CD14-positive monocyte (primary cell): Measurements from ENCODE around the gene TMEFF1. TPM values are rescaled to one million over a fixed set of nuclear protein-coding genes. Genes with fewer than 3 reads are reported as not detected.

Experiments
- DNase-seq, 3 donors: peaks; one replicate each; pipeline ENCODE4 v3.0.0-alpha.2; 2011 to 2022
- H2AFZ ChIP-seq: 2 replicates; pipeline ENCODE4 v1.6.0; 2012; ENCODE audit warnings: mild to moderate bottlenecking, low read depth, low read length, inconsistent platforms; ENCODE audit not compliant: insufficient read depth, poor library complexity, severe bottlenecking
- H3K27ac ChIP-seq, 2 donors: 1 replicate in 1 of 2; 2 replicates in 1 of 2; pipeline ENCODE4 v1.5.1; 2012 to 2013; ENCODE audit warnings: low read length in 2 of 2, control low read depth in 1 of 2, inconsistent platforms in 1 of 2, low read depth in 1 of 2, mild to moderate bottlenecking in 1 of 2
- H3K27me3 ChIP-seq, 2 donors: one replicate each; pipeline versions ENCODE4 v1.6.0 to v1.6.1; 2011 to 2013; ENCODE audit warnings: low read length in 2 of 2; ENCODE audit not compliant: control insufficient read depth in 2 of 2, insufficient read depth in 2 of 2
- H3K36me3 ChIP-seq, 2 donors: replicated peaks in 1 of 2; 1 replicate in 1 of 2; 2 replicates in 1 of 2; pipeline versions ENCODE4 v1.5.1 to v1.6.1; 2012 to 2013; ENCODE audit warnings: low read length in 2 of 2, control low read depth in 1 of 2, inconsistent platforms in 1 of 2, mild to moderate bottlenecking in 1 of 2; ENCODE audit not compliant: insufficient read depth in 2 of 2, control insufficient read depth in 1 of 2
- H3K4me1 ChIP-seq, 2 donors: 1 replicate in 1 of 2; 2 replicates in 1 of 2; pipeline versions ENCODE4 v1.5.1 to v1.6.1; 2012 to 2013; ENCODE audit warnings: low read length in 2 of 2, control low read depth in 1 of 2, inconsistent platforms in 1 of 2, mild to moderate bottlenecking in 1 of 2, moderate library complexity in 1 of 2; ENCODE audit not compliant: insufficient read depth in 2 of 2, control insufficient read depth in 1 of 2
- H3K4me2 ChIP-seq: replicated peaks from 2 replicates; pipeline ENCODE3; 2012; ENCODE audit warnings: low read length, moderate library complexity, mild to moderate bottlenecking; ENCODE audit not compliant: poor library complexity, severe bottlenecking; ENCODE audit errors: extremely low read depth
- H3K4me3 ChIP-seq, 3 experiments: fragments of 200-600 bp in 1 of 3; sonication (generic) in 1 of 3; replicated peaks in 1 of 3; 1 replicate in 2 of 3; 2 replicates in 1 of 3; pipeline ENCODE4 v1.5.1; 2011 to 2013; ENCODE audit warnings: low read length in 3 of 3, mild to moderate bottlenecking in 3 of 3, control low read depth in 2 of 3, low read depth in 2 of 3, inconsistent platforms in 1 of 3, moderate library complexity in 1 of 3
- H3K79me2 ChIP-seq: 2 replicates; pipeline ENCODE4 v1.6.0; 2012; ENCODE audit warnings: mild to moderate bottlenecking, control low read depth, inconsistent platforms, low read length, moderate library complexity; ENCODE audit not compliant: insufficient read depth
- H3K9ac ChIP-seq: 2 replicates; pipeline ENCODE4 v1.6.0; 2017; ENCODE audit warnings: low read length, mild to moderate bottlenecking; ENCODE audit not compliant: insufficient read depth, poor library complexity, severe bottlenecking
- H3K9me3 ChIP-seq, 2 donors: replicated peaks in 1 of 2; 1 replicate in 1 of 2; 2 replicates in 1 of 2; pipeline versions ENCODE4 v1.5.1 to v1.6.1; 2012 to 2013; ENCODE audit warnings: low read length in 2 of 2, control low read depth in 1 of 2; ENCODE audit not compliant: control insufficient read depth in 1 of 2, insufficient read depth in 1 of 2
- H4K20me1 ChIP-seq: 2 replicates; pipeline ENCODE4 v1.6.0; 2012; ENCODE audit warnings: mild to moderate bottlenecking, low read length, control low read depth, moderate library complexity; ENCODE audit not compliant: insufficient read depth
- H3K27ac Mint-ChIP-seq, 7 donors: one replicate each; pipeline ENCODE4 v1.8.0; 2020; ENCODE audit warnings: mild to moderate bottlenecking in 7 of 7, mixed read lengths in 7 of 7, moderate library complexity in 6 of 7, inconsistent platforms in 2 of 7
- H3K27me3 Mint-ChIP-seq, 3 donors: one replicate each; pipeline ENCODE4 v1.8.0; 2021 to 2022; ENCODE audit warnings: low read depth in 3 of 3, mild to moderate bottlenecking in 3 of 3, mixed read lengths in 3 of 3, moderate library complexity in 3 of 3, inconsistent platforms in 1 of 3
- H3K36me3 Mint-ChIP-seq, 2 donors: one replicate each; pipeline ENCODE4 v1.8.0; 2020; ENCODE audit warnings: mixed read lengths in 2 of 2, inconsistent platforms in 1 of 2, mild to moderate bottlenecking in 1 of 2
- H3K4me1 Mint-ChIP-seq: one replicate; pipeline ENCODE4 v1.8.0; 2020; ENCODE audit warnings: mild to moderate bottlenecking, mixed read lengths
- H3K4me3 Mint-ChIP-seq, 2 donors: one replicate each; pipeline ENCODE4 v1.8.0; 2020; ENCODE audit warnings: mild to moderate bottlenecking in 2 of 2, mixed read lengths in 2 of 2, moderate library complexity in 1 of 2
- H3K9me3 Mint-ChIP-seq, 7 donors: one replicate each; pipeline ENCODE4 v1.8.0; 2020 to 2022; ENCODE audit warnings: mixed read lengths in 7 of 7, mild to moderate bottlenecking in 6 of 7, moderate library complexity in 6 of 7, inconsistent platforms in 2 of 7
- WGBS: methylation state at CpG from one replicate; pipeline ENCODE4 v1.1.5; 2013; ENCODE audit warnings: missing lambda C conversion rate; ENCODE audit not compliant: insufficient coverage; 5-methylcytosine and 5-hydroxymethylcytosine counted together
- intact Hi-C, 2 donors: fragments of 100-400 bp; cut with micrococcal nuclease; formaldehyde crosslinking; loops; one replicate each; pipeline versions ENCODE4 v1.15.0 to v1.15.1; 2023
- polyA plus RNA-seq, 3 donors: library from polyadenylated mRNA; depleted of rRNA in 1 of 3; unstranded in 2 of 3; stranded (reverse) in 1 of 3; fragments of 300-500 nt in 2 of 3; fragments of >200 nt in 1 of 3; fragmentation: Illumina TruSeq in 2 of 3; gene quantifications; 1 replicate in 2 of 3; 2 replicates in 1 of 3; pipeline ENCODE4 v1.2.3, GENCODE V29; 2012 to 2021
- TF ChIP-seq, protein P1 (sequence below): fragments of 200-600 bp; IDR thresholded peaks from one replicate; pipeline ENCODE4 v1.8.0; 2022; ENCODE audit warnings: antibody characterized with exemption, mild to moderate bottlenecking

The TMEFF1 gene
- polyA plus RNA-seq, 3 donors = not detected

DNA sequence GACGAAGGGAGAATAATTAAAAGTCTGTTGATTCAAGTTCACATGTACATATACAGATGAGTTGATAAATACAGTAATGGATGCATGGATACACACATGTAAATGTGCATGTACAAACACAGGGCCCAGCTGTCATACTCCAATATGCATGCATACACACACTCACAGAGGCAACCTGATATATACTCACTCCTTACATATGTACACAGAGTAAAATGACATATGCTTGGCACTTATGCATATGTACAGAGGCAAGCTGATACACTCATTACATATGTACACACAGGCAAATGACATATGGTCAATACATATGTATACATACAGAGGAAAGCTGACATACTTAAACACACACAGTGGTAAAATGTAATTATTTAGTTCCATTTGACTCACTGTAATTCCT is 7.2 kb upstream of the TMEFF1 start:
- Histone ChIP-seq H3K4me1 (no peaks in the 10 kb centered on the region), H3K9ac (no peak overlapping the region), H3K4me2 (no peak overlapping the region), H3K27ac (no peak overlapping the region), H3K79me2 (no peaks in the 10 kb centered on the region), H3K27me3 (peaks cover 4 to 8% of the 10 kb centered on the region in 2 donors), H2AFZ (no peak overlapping the region), H4K20me1 (no peaks in the 10 kb centered on the region), H3K4me3 (no peak overlapping the region), H3K36me3 (no peaks in the 10 kb centered on the region), H3K9me3 (no peaks in the 10 kb centered on the region)
- H3K36me3 Mint-ChIP-seq = no peaks in the 10 kb centered on the region
- peaks cover 10 to 17% (median 15%) of the 10 kb centered on the region in 3 donors for H3K27me3 Mint-ChIP-seq
- DNase-seq = no peak
- WGBS = no CpG with 5 or more reads among the region's 1 CpG
- no peaks in the 10 kb centered on the region for H3K9me3 Mint-ChIP-seq
- TF ChIP-seq, protein P1, sequence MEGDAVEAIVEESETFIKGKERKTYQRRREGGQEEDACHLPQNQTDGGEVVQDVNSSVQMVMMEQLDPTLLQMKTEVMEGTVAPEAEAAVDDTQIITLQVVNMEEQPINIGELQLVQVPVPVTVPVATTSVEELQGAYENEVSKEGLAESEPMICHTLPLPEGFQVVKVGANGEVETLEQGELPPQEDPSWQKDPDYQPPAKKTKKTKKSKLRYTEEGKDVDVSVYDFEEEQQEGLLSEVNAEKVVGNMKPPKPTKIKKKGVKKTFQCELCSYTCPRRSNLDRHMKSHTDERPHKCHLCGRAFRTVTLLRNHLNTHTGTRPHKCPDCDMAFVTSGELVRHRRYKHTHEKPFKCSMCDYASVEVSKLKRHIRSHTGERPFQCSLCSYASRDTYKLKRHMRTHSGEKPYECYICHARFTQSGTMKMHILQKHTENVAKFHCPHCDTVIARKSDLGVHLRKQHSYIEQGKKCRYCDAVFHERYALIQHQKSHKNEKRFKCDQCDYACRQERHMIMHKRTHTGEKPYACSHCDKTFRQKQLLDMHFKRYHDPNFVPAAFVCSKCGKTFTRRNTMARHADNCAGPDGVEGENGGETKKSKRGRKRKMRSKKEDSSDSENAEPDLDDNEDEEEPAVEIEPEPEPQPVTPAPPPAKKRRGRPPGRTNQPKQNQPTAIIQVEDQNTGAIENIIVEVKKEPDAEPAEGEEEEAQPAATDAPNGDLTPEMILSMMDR = no peak
- H3K4me3 Mint-ChIP-seq = no peak overlapping the region
- H3K27ac Mint-ChIP-seq = no peak overlapping the region
- intact Hi-C loops = no loop called here
- H3K4me1 Mint-ChIP-seq = no peaks in the 10 kb centered on the region

DNA sequence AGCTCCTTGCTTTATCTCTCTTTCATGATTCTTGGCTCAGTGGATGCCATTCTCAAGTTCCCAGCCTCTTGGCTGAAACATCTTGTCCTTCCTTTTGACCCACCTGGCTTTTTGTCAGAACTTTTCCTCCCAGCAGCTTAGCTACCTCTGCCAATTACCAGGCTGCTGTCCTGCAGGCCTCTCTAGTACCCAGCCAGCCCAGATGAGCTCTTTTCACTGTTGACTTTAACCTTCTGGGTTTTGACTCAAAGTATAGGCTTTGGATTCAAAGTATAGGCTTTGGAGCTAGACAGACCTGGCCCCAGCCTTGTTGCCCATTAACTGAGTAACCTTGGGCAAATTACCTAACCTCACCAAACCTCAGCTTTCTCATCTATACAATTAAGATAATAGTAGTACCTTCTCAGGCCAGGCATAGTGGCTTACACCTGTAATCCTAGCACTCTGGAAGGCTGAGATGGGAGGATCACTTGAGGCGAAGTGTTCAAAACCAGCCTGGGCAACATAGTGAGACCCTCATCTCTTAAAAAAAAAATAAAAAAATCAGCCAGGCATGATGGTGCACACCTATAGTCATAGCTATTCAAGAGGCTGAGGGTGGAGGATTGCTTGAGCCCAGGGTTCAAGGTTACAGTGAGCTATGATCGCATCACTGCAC is 6.6 kb upstream of the TMEFF1 start:
- Histone ChIP-seq H3K9ac (no peak overlapping the region), H3K9me3 (no peaks in the 10 kb centered on the region), H3K36me3 (no peaks in the 10 kb centered on the region), H3K27me3 (peaks cover 4 to 14% of the 10 kb centered on the region in 2 donors), H3K79me2 (no peaks in the 10 kb centered on the region), H3K4me1 (no peaks in the 10 kb centered on the region), H2AFZ (no peak overlapping the region), H3K27ac (no peak overlapping the region), H3K4me3 (no peak overlapping the region), H4K20me1 (no peaks in the 10 kb centered on the region), H3K4me2 (no peak overlapping the region)
- H3K4me1 Mint-ChIP-seq = no peaks in the 10 kb centered on the region
- no peak overlapping the region for H3K4me3 Mint-ChIP-seq
- H3K27me3 Mint-ChIP-seq = peaks cover 10 to 19% (median 15%) of the 10 kb centered on the region in 3 donors
- H3K9me3 Mint-ChIP-seq = no peaks in the 10 kb centered on the region
- DNase-seq = no peak
- TF ChIP-seq, protein P1 = no peak
- H3K36me3 Mint-ChIP-seq = no peaks in the 10 kb centered on the region
- peak overlapping the region in 1 of 7 donors; percentile 27 for H3K27ac Mint-ChIP-seq
- no CpG with 5 or more reads among the region's 2 CpGs for WGBS
- intact Hi-C loops = no loop called here
